ENCODE data around the gene TMEM9. TPM values are rescaled to one million over a fixed set of nuclear protein-coding genes. Genes with fewer than 3 reads are reported as not detected.

Gene TMEM9
- total and polyA plus RNA-seq, 2 of the 8 experiments (the other 6 are each of a cell fraction or from before 2014, with no cell fraction given): 79.9 to 181 TPM

GRCh38 chr1:201096977-201097856 lies 57.1 kb downstream of the TMEM9 start:
- Histone ChIP-seq H3K4ac (replicated peaks; ENCODE audit: insufficient read length, low read depth, low read length) (no peak overlapping the region), H3K4me3 (ENCODE audit: extremely low read depth in 1 of 4, insufficient read depth in 2 of 4, low read depth in 3 of 4, low read length in 4 of 4) (no peak overlapping the region), H4K91ac (replicated peaks; ENCODE audit: insufficient read length, low read length) (no peak overlapping the region), H3K27ac (ENCODE audit: low read depth, low read length) (no peak overlapping the region), H4K20me1 (replicated peaks in 1 of 2; ENCODE audit: control insufficient read depth in 1 of 2, insufficient read depth in 2 of 2, low read length in 2 of 2) (no peaks in the 10 kb centered on the region), H3K4me1 (replicated peaks in 1 of 4; ENCODE audit: control insufficient read depth in 3 of 4, insufficient read depth in 4 of 4, low read length in 3 of 4) (peaks cover 0 to 3% (median 0%) of the 10 kb centered on the region in 4 experiments; a peak in 1 of 7 replicates), H2BK12ac (ENCODE audit: low read depth, low read length) (no peak overlapping the region), H3K9me3 (ENCODE audit: insufficient read depth in 2 of 2, low read depth in 1 of 2, low read length in 1 of 2) (no peaks in the 10 kb centered on the region), H2BK20ac (ENCODE audit: low read length) (no peak overlapping the region), H2AK5ac (ENCODE audit: low read depth, low read length) (no peak overlapping the region), H3K79me2 (ENCODE audit: control insufficient read depth in 1 of 2, insufficient read depth in 2 of 2, low read length in 2 of 2) (no peaks in the 10 kb centered on the region), H3K14ac (ENCODE audit: insufficient read length) (no peak overlapping the region), H3K18ac (ENCODE audit: extremely low read depth, low read length) (no peak overlapping the region), H4K8ac (ENCODE audit: extremely low read depth, insufficient read depth, low read length) (no peak overlapping the region; the same call in 1 of the 2 replicates), H3K23ac (ENCODE audit: insufficient read length) (no peak overlapping the region), H3K79me1 (ENCODE audit: low read depth, low read length) (no peaks in the 10 kb centered on the region), H3K27me3 (replicated peaks in 1 of 4; ENCODE audit: control insufficient read depth in 3 of 4, extremely low read depth in 1 of 4, insufficient read depth in 3 of 4, low read length in 3 of 4) (0 out of 7 replicates have a peak, but pooled peaks cover 0 to 1% (median 0%) of the 10 kb centered on the region in 4 experiments), H2BK120ac (replicated peaks; ENCODE audit: low read depth, low read length) (no peak overlapping the region), H2BK5ac (ENCODE audit: low read depth, low read length) (no peak overlapping the region), H3K9ac (replicated peaks in 1 of 4; ENCODE audit: extremely low read depth in 1 of 4, low read depth in 3 of 4, low read length in 3 of 4) (no peak overlapping the region), H2AFZ (ENCODE audit: low read length) (no peak overlapping the region; the same call in 1 of the 2 replicates), H3K23me2 (ENCODE audit: low read depth, low read length) (no peaks in the 10 kb centered on the region), H2BK15ac (ENCODE audit: low read length) (no peak overlapping the region), H3K36me3 (ENCODE audit: control insufficient read depth in 2 of 4, insufficient read depth in 4 of 4, low read length in 3 of 4) (no peaks in the 10 kb centered on the region), H4K5ac (ENCODE audit: insufficient read length, low read depth, low read length) (no peak overlapping the region), H3K4me2 (ENCODE audit: insufficient read depth in 1 of 2, low read depth in 2 of 2, low read length in 2 of 2) (no peak overlapping the region), H3K56ac (replicated peaks; ENCODE audit: insufficient read length, low read depth, low read length) (no peak overlapping the region)
- POLR2A ChIA-PET (ENCODE audit: partially characterized antibody): interaction anchor here (0.7 to 0.9 kb wide), 2 partner anchors 11 to 75 kb away, joined by 3 read pairs; no protein-coding TSS in a partner anchor
- CTCF ChIA-PET (ENCODE audit: partially characterized antibody): interaction anchor here (0.6 to 9.1 kb wide), 10 partner anchors 12 to 124 kb away, joined by 3 to 92 read pairs (median 5); no protein-coding TSS in a partner anchor
- DNase-seq (ENCODE audit: low read depth in 1 of 2, low spot score in 2 of 2): no peak
- FAIRE-seq: no peak
- WGBS, 2 experiments (ENCODE audit: extremely low coverage in 1 of 2, insufficient coverage in 1 of 2, insufficient read length in 1 of 2, insufficient replicate concordance in 2 of 2, low coverage in 1 of 2, low lambda C conversion rate in 2 of 2, missing lambda C conversion rate in 1 of 2): 89% methylated on average over 17 of the region's 17 CpGs; no CpG with 5 or more reads in 1 of the 2 experiments
- no peak for TF ChIP-seq YY1 (IDR thresholded peaks at IDR 0.05; ENCODE audit: low read depth, low read length)
- TF ChIP-seq EGR1 (IDR thresholded peaks at IDR 0.05; ENCODE audit: borderline replicate concordance, low read depth, low read length): no peak
- no peak for TF ChIP-seq SIRT6 (IDR thresholded peaks at IDR 0.05; ENCODE audit: low read length)
- TF ChIP-seq JUN (IDR thresholded peaks at IDR 0.05; ENCODE audit: low read depth, low read length): no peak
- TF ChIP-seq SIX5 (IDR thresholded peaks at IDR 0.05; ENCODE audit: low read depth, low read length): no peak
- no peak for TF ChIP-seq CHD1 (IDR thresholded peaks at IDR 0.05; ENCODE audit: low read depth, low read length)
- TF ChIP-seq JUND (IDR thresholded peaks at IDR 0.05; ENCODE audit: low read length): no peak
- TF ChIP-seq GABPA (IDR thresholded peaks at IDR 0.05; ENCODE audit: borderline replicate concordance, insufficient read depth, low read length): no peak
- no peak for TF ChIP-seq GTF2F1 (IDR thresholded peaks at IDR 0.05; ENCODE audit: borderline replicate concordance, low read depth, low read length)
- no peak for TF ChIP-seq ATF3 (IDR thresholded peaks at IDR 0.05; ENCODE audit: insufficient read depth, low read depth, low read length)
- no peak for TF ChIP-seq SP1 (IDR thresholded peaks at IDR 0.05; ENCODE audit: low read depth, low read length)
- no peak for TF ChIP-seq SRF (IDR thresholded peaks at IDR 0.05; ENCODE audit: low read depth, low read length)
